CD4-positive, alpha-beta T cell (primary cell): ENCODE data around the gene AMDHD2. TPM values are rescaled to one million over a fixed set of nuclear protein-coding genes. Genes with fewer than 3 reads are reported as not detected.

ENCODE experiments used
- microRNA-seq: library from miRNA; unstranded; fragments of <30 nt; microRNA quantifications from one replicate; pipeline ENCODE4 v1.2.0, GENCODE V29; 2021; ENCODE audit warnings: borderline microRNAs expressed, borderline replicate concordance
- total RNA-seq, 174 experiments: library from RNA in 2 of 174; stranded (reverse) in 2 of 174; gene quantifications; one replicate each; pipeline ENCODE4 v1.2.3 and lab custom pipeline; 2021 to 2026

AMDHD2 gene
- total RNA-seq, 2 experiments from 2014 or later, result 171 to 177 TPM

Small RNA genes lying within 50 kb of the gene (microRNA-seq; reads per million reads assigned to microRNA genes)
- 0.61 reads per million for gene MIR3178

Other genes with a start within 250 kb of the AMDHD2 start
- gene ABCA3, start 179.6 kb upstream of the AMDHD2 start, total RNA-seq, result 1 to 10 TPM; 7.0 to 7.7 TPM
- gene CCNF, start 90.9 kb upstream of the AMDHD2 start, total RNA-seq, result 1 to 10 TPM in 1 of 2 experiments, under 1 TPM in 1; 0.81 to 1.3 TPM
- under 1 TPM; 0.17 to 0.27 TPM for gene TEDC2, start 60.3 kb upstream of the AMDHD2 start, total RNA-seq
- not detected for gene NTN3, start 49.1 kb upstream of the AMDHD2 start, total RNA-seq
- 1 to 10 TPM; 1.2 to 2.1 TPM for gene TBC1D24, start 45.2 kb upstream of the AMDHD2 start, total RNA-seq
- 100 to 1,000 TPM; 224 to 234 TPM for gene ATP6V0C, start 6.4 kb upstream of the AMDHD2 start, total RNA-seq
- 1 to 10 TPM; 1.0 to 1.8 TPM for gene CEMP1, start 11.0 kb downstream of the AMDHD2 start, total RNA-seq
- gene PDPK1, start 17.6 kb downstream of the AMDHD2 start, total RNA-seq, result 10 to 100 TPM; 46.1 to 51.1 TPM
- gene KCTD5, start 162.2 kb downstream of the AMDHD2 start, total RNA-seq, result 10 to 100 TPM; 20.6 to 22.6 TPM
- gene PRSS27, start 199.9 kb downstream of the AMDHD2 start, total RNA-seq, result under 1 TPM; 0.28 to 0.44 TPM
- 1,000 to 10,000 TPM; 1,187 to 1,199 TPM for gene SRRM2, start 232.3 kb downstream of the AMDHD2 start, total RNA-seq